HEK293T (cell line): ENCODE measurements around the gene PRKD2.

ENCODE experiments used
- BHLHE40 ChIP-seq: fragments of 450-650 bp; IDR thresholded peaks from 2 replicates; pipeline ENCODE4 v1.6.1; 2016; ENCODE audit warnings: mild to moderate bottlenecking, moderate library complexity, borderline replicate concordance
- FOXA1 ChIP-seq: fragments of 450-650 bp; IDR thresholded peaks from 2 replicates; pipeline ENCODE4 v1.6.1; 2016; ENCODE audit warnings: mild to moderate bottlenecking
- FOXK2 ChIP-seq: fragments of 450-650 bp; IDR thresholded peaks from 2 replicates; pipeline ENCODE4 v1.6.1; 2016; ENCODE audit warnings: mild to moderate bottlenecking
- SP1 ChIP-seq: fragments of 450-650 bp; IDR thresholded peaks from 2 replicates; pipeline ENCODE4 v1.6.1; 2017

DNA sequence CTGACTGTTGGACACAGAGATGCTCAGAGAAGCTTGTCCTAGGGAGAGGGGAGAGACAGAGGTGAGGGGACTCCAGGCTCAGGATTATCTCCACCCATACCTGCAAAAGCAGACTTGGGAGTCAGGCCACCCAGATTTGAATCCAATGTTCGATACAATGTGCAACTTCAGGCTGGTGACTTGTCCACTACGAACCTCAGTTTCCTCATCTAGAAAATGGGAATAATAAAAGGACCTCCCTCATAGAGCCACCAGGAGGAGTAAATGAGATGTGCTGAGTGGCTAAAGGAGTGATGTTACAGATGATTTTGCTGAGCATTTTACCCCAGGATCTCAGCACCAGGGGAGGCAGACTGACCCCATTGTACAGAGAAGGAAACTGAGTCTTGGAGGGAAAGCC lies 25.0 kb downstream of the PRKD2 start:
- no peak for TF ChIP-seq BHLHE40
- TF ChIP-seq FOXA1, result no peak
- no peak for TF ChIP-seq FOXK2
- TF ChIP-seq SP1, result no peak
